Measurements from ENCODE around the gene MS4A1.

DNA sequence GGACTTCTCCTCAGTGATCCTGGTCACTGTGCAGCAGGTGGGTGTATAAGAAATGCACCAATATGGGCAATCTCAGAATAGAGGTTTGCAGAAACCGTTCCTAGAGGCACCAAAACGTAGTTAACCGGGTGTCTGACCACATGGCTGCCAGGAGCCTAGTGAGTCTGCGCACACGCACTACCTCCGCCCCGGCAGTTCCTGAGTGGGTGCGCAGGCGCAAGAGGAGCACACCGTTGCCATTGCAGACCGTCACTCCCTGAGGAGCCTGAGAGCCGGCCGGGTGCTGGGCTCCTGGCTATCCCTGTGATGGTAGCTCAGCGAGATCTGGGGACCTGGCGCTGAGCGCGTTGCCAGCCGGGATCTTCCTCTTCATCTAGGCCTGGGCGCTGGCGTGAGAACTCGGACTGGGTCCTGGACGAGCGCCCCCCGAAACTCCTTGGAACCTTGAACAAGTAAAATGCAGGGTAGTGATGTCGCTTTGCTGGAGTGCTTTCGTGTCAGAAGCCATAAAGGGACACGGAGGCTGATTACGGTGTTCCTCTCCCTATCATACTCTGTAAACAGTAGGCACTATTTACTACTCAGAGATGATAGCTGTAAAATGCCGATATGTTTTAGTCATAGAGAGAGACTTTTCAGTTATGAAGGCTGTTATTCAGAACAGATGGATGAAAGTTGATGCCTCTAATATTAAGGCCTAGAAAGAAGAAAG, 59.7 kb downstream of the MS4A1 start, which contains the start of gene MS4A13:
- TF ChIP-seq, protein P1, sequence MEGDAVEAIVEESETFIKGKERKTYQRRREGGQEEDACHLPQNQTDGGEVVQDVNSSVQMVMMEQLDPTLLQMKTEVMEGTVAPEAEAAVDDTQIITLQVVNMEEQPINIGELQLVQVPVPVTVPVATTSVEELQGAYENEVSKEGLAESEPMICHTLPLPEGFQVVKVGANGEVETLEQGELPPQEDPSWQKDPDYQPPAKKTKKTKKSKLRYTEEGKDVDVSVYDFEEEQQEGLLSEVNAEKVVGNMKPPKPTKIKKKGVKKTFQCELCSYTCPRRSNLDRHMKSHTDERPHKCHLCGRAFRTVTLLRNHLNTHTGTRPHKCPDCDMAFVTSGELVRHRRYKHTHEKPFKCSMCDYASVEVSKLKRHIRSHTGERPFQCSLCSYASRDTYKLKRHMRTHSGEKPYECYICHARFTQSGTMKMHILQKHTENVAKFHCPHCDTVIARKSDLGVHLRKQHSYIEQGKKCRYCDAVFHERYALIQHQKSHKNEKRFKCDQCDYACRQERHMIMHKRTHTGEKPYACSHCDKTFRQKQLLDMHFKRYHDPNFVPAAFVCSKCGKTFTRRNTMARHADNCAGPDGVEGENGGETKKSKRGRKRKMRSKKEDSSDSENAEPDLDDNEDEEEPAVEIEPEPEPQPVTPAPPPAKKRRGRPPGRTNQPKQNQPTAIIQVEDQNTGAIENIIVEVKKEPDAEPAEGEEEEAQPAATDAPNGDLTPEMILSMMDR (IDR thresholded peaks at IDR 0.05; ENCODE audit: low read depth, low read length): no peak
- no peak for TF ChIP-seq EZH2phosphoT487 (IDR thresholded peaks at IDR 0.05; ENCODE audit: low read depth)
